Uterus (tissue), 4 donors: ENCODE results near the gene RBM14. TPM values are rescaled to one million over a fixed set of nuclear protein-coding genes. Genes with fewer than 3 reads are reported as not detected.

Experiments used
- DNase-seq, 2 donors: peaks; one replicate each; pipeline ENCODE4 v3.0.0-alpha.2; 2019 to 2020
- H3K27ac ChIP-seq, 2 donors: fragments of 200-600 bp; sonication (generic); 1 replicate in 1 of 2; 2 replicates in 1 of 2; pipeline ENCODE4 v1.5.1; 2016 to 2018
- H3K27me3 ChIP-seq, 2 donors: fragments of 200-600 bp; sonication (generic); one replicate each; pipeline ENCODE4 v1.5.1; 2018 to 2019; ENCODE audit warnings: control low read depth in 1 of 2
- H3K36me3 ChIP-seq, 2 donors: fragments of 200-600 bp; sonication (generic); one replicate each; pipeline ENCODE4 v1.5.1; 2019; ENCODE audit warnings: control low read depth in 1 of 2
- H3K4me1 ChIP-seq, 2 donors: fragments of 200-600 bp; sonication (generic); one replicate each; pipeline ENCODE4 v1.5.1; 2018 to 2019; ENCODE audit warnings: control low read depth in 1 of 2
- H3K4me3 ChIP-seq, 2 donors: fragments of 200-600 bp; sonication (generic); 1 replicate in 1 of 2; 2 replicates in 1 of 2; pipeline ENCODE4 v1.5.1; 2018 to 2019; ENCODE audit warnings: mild to moderate bottlenecking in 1 of 2
- H3K9me3 ChIP-seq, 2 donors: fragments of 200-600 bp; sonication (generic); one replicate each; pipeline ENCODE4 v1.5.1; 2019; ENCODE audit warnings: control low read depth in 1 of 2
- CTCF ChIP-seq, 4 experiments: fragments of 200-600 bp in 2 of 4; fragments of 450-650 bp in 2 of 4; sonication (generic) in 2 of 4; IDR thresholded peaks; one replicate each; pipeline ENCODE4 v1.5.1; 2016 to 2019; ENCODE audit warnings: antibody characterized with exemption in 4 of 4, mild to moderate bottlenecking in 2 of 4, moderate library complexity in 1 of 4
- POLR2A ChIP-seq, 2 donors: fragments of 450-650 bp; IDR thresholded peaks; one replicate each; pipeline ENCODE4 v1.6.1; 2016; ENCODE audit warnings: antibody characterized with exemption in 2 of 2, mild to moderate bottlenecking in 1 of 2, moderate library complexity in 1 of 2
- intact Hi-C: fragments of 100-400 bp; cut with DNase I; formaldehyde crosslinking; loops from one replicate; pipeline ENCODE4 v1.15.1; 2023; ENCODE audit warnings: low total_unique reads
- total RNA-seq, 4 donors: library from RNA; depleted of rRNA in 3 of 4; stranded (reverse); fragments of >200 nt in 3 of 4; gene quantifications; one replicate each; pipeline versions ENCODE4 v1.1.0 to v1.2.4, GENCODE V29; 2014 to 2023
- donor health status: DM: yes; HTN: yes; CAD: no.

Gene RBM14
- total RNA-seq, 4 donors from 2014 or later, result 15.1 to 86.4 (median 53.2) TPM

GRCh38 chr11:66643745-66644437 lies 27.5 kb downstream of the RBM14 start:
- H3K4me1 ChIP-seq, result peaks cover 33 to 49% of the 10 kb centered on the region in 2 donors
- intact Hi-C loops, result no loop called here
- DNase-seq, result no peak
- no peak overlapping the region for H3K4me3 ChIP-seq
- no peaks in the 10 kb centered on the region for H3K36me3 ChIP-seq
- H3K27me3 ChIP-seq, result no peaks in the 10 kb centered on the region
- H3K9me3 ChIP-seq, result no peaks in the 10 kb centered on the region
- H3K27ac ChIP-seq, result no peak overlapping the region
- TF ChIP-seq CTCF (IDR thresholded peaks at IDR 0.05) (no peak), POLR2A (IDR thresholded peaks at IDR 0.05) (no peak)

- intact Hi-C loops, result no loop called here
- no peak overlapping the region for H3K4me3 ChIP-seq
- TF ChIP-seq POLR2A (IDR thresholded peaks at IDR 0.05) (no peak), CTCF (IDR thresholded peaks at IDR 0.05) (no peak)
- H3K36me3 ChIP-seq, result no peaks in the 10 kb centered on the region
- H3K9me3 ChIP-seq, result no peaks in the 10 kb centered on the region
- peaks cover 14 to 31% of the 10 kb centered on the region in 2 donors for H3K4me1 ChIP-seq
- no peak overlapping the region for H3K27ac ChIP-seq
- DNase-seq, result no peak
- H3K27me3 ChIP-seq, result no peaks in the 10 kb centered on the region
These were observed 30.4 kb downstream of the RBM14 start for GRCh38 chr11:66646828-66647227.

GRCh38 chr11:66649903-66650302 lies 33.5 kb downstream of the RBM14 start:
- Histone ChIP-seq H3K27me3 (no peaks in the 10 kb centered on the region), H3K9me3 (no peaks in the 10 kb centered on the region), H3K4me1 (peaks cover 0 to 6% of the 10 kb centered on the region in 2 donors), H3K4me3 (no peak overlapping the region), H3K36me3 (no peaks in the 10 kb centered on the region), H3K27ac (no peak overlapping the region)
- intact Hi-C loops, result no loop called here
- DNase-seq, result no peak
- TF ChIP-seq POLR2A (IDR thresholded peaks at IDR 0.05) (no peak), CTCF (IDR thresholded peaks at IDR 0.05) (no peak)

- Histone ChIP-seq H3K9me3 (no peaks in the 10 kb centered on the region), H3K4me1 (peaks cover 0 to 2% of the 10 kb centered on the region in 2 donors), H3K36me3 (no peaks in the 10 kb centered on the region), H3K4me3 (no peak overlapping the region), H3K27ac (no peak overlapping the region), H3K27me3 (no peaks in the 10 kb centered on the region)
- intact Hi-C loops, result no loop called here
- DNase-seq, result no peak
- TF ChIP-seq CTCF (IDR thresholded peaks at IDR 0.05) (no peak), POLR2A (IDR thresholded peaks at IDR 0.05) (no peak)
These were observed 34.6 kb downstream of the RBM14 start for GRCh38 chr11:66651016-66651415.

- no peak for TF ChIP-seq POLR2A (IDR thresholded peaks at IDR 0.05)
- TF ChIP-seq CTCF (IDR thresholded peaks at IDR 0.05), result no peak
- Histone ChIP-seq H3K36me3 (no peaks in the 10 kb centered on the region), H3K4me3 (no peak overlapping the region), H3K4me1 (no peaks in the 10 kb centered on the region), H3K27ac (no peak overlapping the region), H3K27me3 (no peaks in the 10 kb centered on the region), H3K9me3 (no peaks in the 10 kb centered on the region)
- intact Hi-C loops, result no loop called here
- DNase-seq, result no peak
These were observed 36.2 kb downstream of the RBM14 start for GRCh38 chr11:66652651-66653050.
